Measurements from ENCODE around the gene DNAI4. TPM values are rescaled to one million over a fixed set of nuclear protein-coding genes. Genes with fewer than 3 reads are reported as not detected.

DNAI4 gene
- polyA plus RNA-seq, 3 donors: 0.09 TPM; not detected in 2

- Mint-ChIP-seq H3K27me3 (ENCODE audit: low read depth in 3 of 3) (peaks cover 0 to 1% (median 0%) of the 10 kb centered on the region in 3 donors), H3K9me3 (peaks cover 0 to 2% (median 0%) of the 10 kb centered on the region in 7 donors), H3K36me3 (no peaks in the 10 kb centered on the region), H3K27ac (no peak overlapping the region), H3K4me1 (no peaks in the 10 kb centered on the region), H3K4me3 (no peak overlapping the region)
- Histone ChIP-seq H2AFZ (ENCODE audit: insufficient read depth, low read depth, low read length, poor library complexity, severe bottlenecking) (no peak overlapping the region), H3K4me3 (replicated peaks in 1 of 3; ENCODE audit: low read depth in 2 of 3, low read length in 3 of 3) (no peak overlapping the region), H3K27me3 (ENCODE audit: control insufficient read depth in 2 of 2, insufficient read depth in 2 of 2, low read length in 2 of 2) (no peaks in the 10 kb centered on the region), H3K4me2 (replicated peaks; ENCODE audit: extremely low read depth, low read length, poor library complexity, severe bottlenecking) (no peak overlapping the region), H3K79me2 (ENCODE audit: insufficient read depth, low read length) (no peaks in the 10 kb centered on the region), H4K20me1 (ENCODE audit: insufficient read depth, low read length) (no peaks in the 10 kb centered on the region), H3K4me1 (ENCODE audit: control insufficient read depth in 1 of 2, insufficient read depth in 2 of 2, low read length in 2 of 2) (no peaks in the 10 kb centered on the region), H3K36me3 (replicated peaks in 1 of 2; ENCODE audit: control insufficient read depth in 1 of 2, insufficient read depth in 2 of 2, low read length in 2 of 2) (no peaks in the 10 kb centered on the region), H3K9ac (ENCODE audit: insufficient read depth, low read length, poor library complexity, severe bottlenecking) (no peak overlapping the region), H3K9me3 (replicated peaks in 1 of 2; ENCODE audit: control insufficient read depth in 1 of 2, insufficient read depth in 1 of 2, low read length in 2 of 2) (no peaks in the 10 kb centered on the region), H3K27ac (ENCODE audit: low read depth in 1 of 2, low read length in 2 of 2) (no peak overlapping the region)
- intact Hi-C loops (cut with micrococcal nuclease): no loop called here
- WGBS (ENCODE audit: insufficient coverage): no CpG with 5 or more reads among the region's 2 CpGs
- no peak for DNase-seq
- TF ChIP-seq CTCF (IDR thresholded peaks at IDR 0.05): no peak
Observed at GRCh38 chr1:66867501-66867900, 57.2 kb downstream of the DNAI4 start.

DNA sequence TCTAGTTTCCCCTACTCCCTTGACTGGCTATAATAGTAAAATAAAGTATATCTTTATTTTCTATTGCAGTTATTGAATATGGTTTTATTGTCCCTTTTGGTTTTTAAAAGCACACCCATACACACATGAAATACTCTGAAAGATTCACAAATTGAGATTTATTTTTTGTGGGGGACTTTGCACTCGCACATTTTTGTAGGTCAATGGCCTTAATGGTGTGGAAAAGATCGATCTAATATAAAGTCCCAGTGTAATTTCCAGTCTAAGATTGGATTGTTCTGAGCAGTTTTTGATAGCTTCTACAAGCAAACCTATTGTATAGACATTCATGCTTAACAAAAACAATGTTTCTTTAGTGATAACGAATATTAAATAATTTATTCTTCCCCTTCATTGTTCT lies 64.1 kb downstream of the DNAI4 start:
- H3K4me2 ChIP-seq (replicated peaks; ENCODE audit: extremely low read depth, low read length, poor library complexity, severe bottlenecking): no peak overlapping the region
- Mint-ChIP-seq H3K4me3 (no peak overlapping the region), H3K36me3 (no peaks in the 10 kb centered on the region), H3K27me3 (ENCODE audit: low read depth in 3 of 3) (peaks cover 0 to 1% (median 0%) of the 10 kb centered on the region in 3 donors), H3K27ac (no peak overlapping the region), H3K4me1 (no peaks in the 10 kb centered on the region), H3K9me3 (peaks cover 0 to 5% (median 0%) of the 10 kb centered on the region in 7 donors)
- no peaks in the 10 kb centered on the region for H3K4me1 ChIP-seq (ENCODE audit: control insufficient read depth in 1 of 2, insufficient read depth in 2 of 2, low read length in 2 of 2)
- no peaks in the 10 kb centered on the region for H3K27me3 ChIP-seq (ENCODE audit: control insufficient read depth in 2 of 2, insufficient read depth in 2 of 2, low read length in 2 of 2)
- no peaks in the 10 kb centered on the region for H3K79me2 ChIP-seq (ENCODE audit: insufficient read depth, low read length)
- intact Hi-C loops (cut with micrococcal nuclease): no loop called here
- H3K4me3 ChIP-seq (replicated peaks in 1 of 3; ENCODE audit: low read depth in 2 of 3, low read length in 3 of 3): no peak overlapping the region
- DNase-seq: no peak
- no peak overlapping the region for H2AFZ ChIP-seq (ENCODE audit: insufficient read depth, low read depth, low read length, poor library complexity, severe bottlenecking)
- H3K9me3 ChIP-seq (replicated peaks in 1 of 2; ENCODE audit: control insufficient read depth in 1 of 2, insufficient read depth in 1 of 2, low read length in 2 of 2): no peaks in the 10 kb centered on the region
- no peak overlapping the region for H3K9ac ChIP-seq (ENCODE audit: insufficient read depth, low read length, poor library complexity, severe bottlenecking)
- H4K20me1 ChIP-seq (ENCODE audit: insufficient read depth, low read length): no peaks in the 10 kb centered on the region
- TF ChIP-seq CTCF (IDR thresholded peaks at IDR 0.05): no peak
- WGBS (ENCODE audit: insufficient coverage): no CpG with 5 or more reads among the region's 3 CpGs
- no peak overlapping the region for H3K27ac ChIP-seq (ENCODE audit: low read depth in 1 of 2, low read length in 2 of 2)
- no peaks in the 10 kb centered on the region for H3K36me3 ChIP-seq (replicated peaks in 1 of 2; ENCODE audit: control insufficient read depth in 1 of 2, insufficient read depth in 2 of 2, low read length in 2 of 2)
